Frontal cortex (tissue), 4 donors: ENCODE measurements around the gene MRPS35. TPM values are rescaled to one million over a fixed set of nuclear protein-coding genes. Genes with fewer than 3 reads are reported as not detected.

ENCODE experiments used
- DNase-seq, 2 donors: peaks; one replicate each; pipeline ENCODE4 v3.0.0; 2012; ENCODE audit warnings: low spot score in 2 of 2
- FAIRE-seq: peaks from 2 replicates; lab custom pipeline; 2012; peaks lifted over from hg19 to GRCh38; lab: Jason Lieb, UNC
- small RNA-seq: library from RNA; depleted of rRNA; stranded (forward); fragments of <200 nt; gene quantifications from one replicate; pipeline ENCODE3, GENCODE V24; 2014
- total RNA-seq: library from RNA; depleted of rRNA; stranded (reverse); fragments of >200 nt; gene quantifications from one replicate; pipeline ENCODE4 v1.2.3, GENCODE V29; 2014
- donor health status: control.
- donor health status: control.
- donor health status: control.

Gene MRPS35
- total RNA-seq, 1 donor from 2014 or later, result 89.3 TPM

- FAIRE-seq (no peak), DNase-seq (no peak)
These were observed 90.2 kb downstream of the MRPS35 start for GRCh38 chr12:27800819-27801218.

- FAIRE-seq (no peak), DNase-seq (no peak)
These were observed 91.0 kb downstream of the MRPS35 start for GRCh38 chr12:27801630-27802029.

GRCh38 chr12:27802511-27802910, 91.9 kb downstream of the MRPS35 start:
- no peak for FAIRE-seq
- no peak for DNase-seq

- FAIRE-seq (no peak), DNase-seq (no peak)
These were observed 92.3 kb downstream of the MRPS35 start for GRCh38 chr12:27802936-27803335.

- no peak for FAIRE-seq
- no peak for DNase-seq
These were observed 94.6 kb downstream of the MRPS35 start for GRCh38 chr12:27805238-27805637.

Small RNA genes within 50 kb of the gene (small RNA-seq; reads per million reads assigned to genes)
- gene RF00019, result not detected

Other genes starting within 250 kb of the MRPS35 start
- 69.3 TPM for gene PPFIBP1, start 186.6 kb upstream of the MRPS35 start, total RNA-seq
- 0.82 TPM for gene REP15, start 14.4 kb upstream of the MRPS35 start, total RNA-seq
- gene KLHL42, start 69.4 kb downstream of the MRPS35 start, total RNA-seq, result 56.3 TPM
- 0.41 TPM for gene MANSC4, start 69.4 kb downstream of the MRPS35 start, total RNA-seq